ENCODE measurements around the gene HDAC11.
"Not testable (repeated sequence)": the region's sequence is repeated elsewhere in the genome, so short reads cannot be mapped to it uniquely, and the experiment has no call there.

HDAC11 gene

DNA sequence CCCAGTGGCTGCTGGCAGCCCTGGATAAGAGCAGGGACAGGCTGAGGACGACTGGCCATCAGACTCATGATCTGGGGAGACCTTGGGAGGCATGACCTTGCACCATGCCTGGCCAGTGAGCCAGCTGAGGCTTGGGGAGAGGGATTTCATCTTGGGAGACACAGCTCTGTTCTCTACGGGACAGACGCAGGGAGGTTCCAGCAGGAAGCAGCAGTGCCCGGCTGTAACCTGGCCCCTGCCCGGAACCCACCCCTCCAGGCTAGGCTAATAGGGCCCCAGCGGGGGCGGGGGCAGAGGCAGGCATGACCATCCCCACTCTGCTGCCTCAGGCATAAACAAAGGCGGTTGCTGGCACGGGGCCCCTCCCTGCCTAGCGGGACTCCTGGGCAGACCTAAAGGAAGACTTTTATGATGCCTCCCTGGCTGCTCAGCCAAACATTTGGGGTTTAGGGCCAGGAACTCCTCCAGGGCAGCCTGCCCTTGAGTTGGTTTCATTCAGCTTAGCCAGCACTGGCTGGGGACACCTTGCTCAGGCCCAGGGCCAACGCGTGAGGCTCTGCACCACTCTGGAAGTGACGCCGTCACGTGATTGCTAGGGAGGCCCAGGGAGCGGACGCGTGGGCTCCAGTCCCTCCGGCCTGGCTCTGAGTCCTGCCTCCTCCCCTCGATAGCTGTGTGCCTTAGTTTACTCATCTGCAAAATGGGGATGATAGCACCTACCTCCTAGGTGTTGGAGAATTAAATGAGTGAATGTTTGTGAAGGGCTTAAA lies 27.6 kb downstream of the HDAC11 start:
- DNase-seq (ENCODE audit: low spot score) = no peak

- DNase-seq (ENCODE audit: low spot score) = no peak
Measured at GRCh38 chr3:13508496-13508895, 28.4 kb downstream of the HDAC11 start.

DNA sequence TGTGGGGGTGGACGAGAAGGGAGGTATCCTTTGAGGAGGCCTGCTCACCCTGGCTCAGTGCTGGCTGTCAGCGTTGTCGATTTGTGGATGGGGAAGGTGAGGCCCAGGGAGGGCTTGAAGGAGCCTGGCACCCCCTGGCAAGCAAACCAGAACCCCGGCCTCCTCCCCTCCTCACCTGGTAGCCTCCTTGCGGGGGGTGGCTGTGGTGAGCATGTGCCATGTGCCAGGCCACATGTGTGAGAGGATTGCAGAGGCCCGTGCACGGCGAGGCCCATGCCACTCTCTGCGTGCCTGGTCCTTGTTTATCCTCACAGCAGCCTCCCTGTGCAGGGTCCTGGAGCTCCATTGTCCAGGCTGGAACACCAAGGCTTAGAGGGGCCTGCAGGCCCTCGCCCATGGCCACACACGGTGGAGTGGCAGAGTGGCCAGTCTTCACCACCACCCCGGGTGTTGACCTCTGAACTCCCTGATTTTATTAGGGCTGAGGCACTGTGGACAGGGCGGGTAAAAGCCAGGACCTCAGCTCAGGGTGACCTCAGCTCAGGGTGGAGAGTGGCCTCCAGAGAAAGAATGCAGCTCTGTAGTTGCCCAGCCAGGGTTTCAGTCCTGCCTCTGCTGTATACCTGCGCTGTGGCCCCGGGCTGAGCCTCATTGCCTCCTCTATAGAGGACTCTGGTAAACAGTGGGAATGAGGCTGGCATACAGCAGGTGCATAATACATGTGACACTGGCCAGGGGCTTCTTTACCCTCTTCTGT lies 29.1 kb downstream of the HDAC11 start:
- DNase-seq (ENCODE audit: low spot score) = no peak

DNA sequence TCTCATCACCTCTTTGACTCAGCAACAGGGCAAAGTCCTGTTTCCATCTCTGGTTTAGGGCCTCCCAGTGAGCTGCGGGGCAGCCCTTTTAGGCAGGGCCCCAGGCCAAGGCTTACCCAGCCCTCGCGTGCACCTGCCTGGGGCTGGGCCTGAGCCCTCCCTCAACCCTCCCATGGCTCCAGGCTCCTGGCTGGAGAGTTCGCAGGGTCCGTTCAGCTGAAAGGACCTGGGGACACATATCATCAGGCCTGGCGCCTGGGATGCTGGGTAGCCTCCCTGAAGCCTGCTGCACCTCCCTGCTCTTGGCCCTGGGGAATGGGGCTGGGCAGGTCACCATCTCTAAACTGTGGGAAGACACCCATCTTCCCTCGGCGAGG lies 29.7 kb downstream of the HDAC11 start:
- no peak for DNase-seq (ENCODE audit: low spot score)

DNA sequence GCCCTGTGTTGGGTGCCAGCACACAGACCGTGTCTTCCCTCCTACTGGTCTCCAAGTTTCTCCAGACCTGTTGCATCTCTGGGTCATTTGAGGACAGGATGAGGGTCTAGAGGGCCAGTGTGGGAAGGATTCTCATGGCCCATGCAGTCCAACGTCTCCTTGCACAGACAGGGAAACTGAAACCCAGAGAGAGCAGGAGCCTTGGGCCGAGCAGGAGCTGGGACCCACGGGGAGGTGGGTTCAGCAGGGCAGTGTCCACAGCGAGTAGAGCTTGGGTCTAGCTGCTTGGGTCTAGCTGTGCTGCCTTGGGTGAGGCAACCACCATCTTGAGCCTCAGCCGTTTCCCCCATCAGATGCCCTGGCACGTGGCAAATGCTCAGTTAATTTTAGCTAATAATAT lies 32.3 kb downstream of the HDAC11 start:
- DNase-seq (ENCODE audit: low spot score) = no peak

GRCh38 chr3:13513051-13513912 lies 33.2 kb downstream of the HDAC11 start:
- no peak for DNase-seq (ENCODE audit: low spot score)

DNA sequence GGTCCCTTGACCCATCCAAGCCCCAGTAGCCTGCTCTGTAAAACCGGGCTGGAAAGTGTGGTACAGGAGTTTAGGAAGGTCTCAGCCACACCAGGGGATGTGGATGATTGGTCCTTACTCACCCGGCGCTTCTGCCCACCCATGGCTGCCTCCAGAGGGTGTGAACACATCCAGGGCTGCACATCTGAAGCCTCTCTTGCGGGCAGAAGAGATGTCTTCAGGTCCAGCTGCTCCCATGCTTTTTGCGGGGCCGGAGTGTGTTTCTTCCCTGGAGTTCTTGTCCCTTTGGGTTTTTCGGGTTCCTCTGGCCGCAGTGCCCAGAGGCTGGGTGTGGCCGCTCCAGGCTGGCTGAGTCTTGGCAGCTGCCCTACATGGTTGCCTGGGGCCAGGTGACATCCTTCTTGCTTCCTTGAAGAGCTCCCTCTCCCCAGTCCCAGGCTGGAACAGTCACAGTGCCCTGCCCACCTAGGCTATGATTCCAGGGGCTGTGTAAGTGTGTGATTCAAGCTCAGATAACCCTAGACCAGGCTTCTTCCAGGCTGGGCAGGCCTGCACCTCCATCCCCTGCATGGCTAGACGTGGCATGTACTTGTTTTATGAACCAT lies 33.9 kb downstream of the HDAC11 start:
- no peak for DNase-seq (ENCODE audit: low spot score)

- DNase-seq (ENCODE audit: low spot score) = no peak
Measured at GRCh38 chr3:13514639-13515435, 34.7 kb downstream of the HDAC11 start.

DNA sequence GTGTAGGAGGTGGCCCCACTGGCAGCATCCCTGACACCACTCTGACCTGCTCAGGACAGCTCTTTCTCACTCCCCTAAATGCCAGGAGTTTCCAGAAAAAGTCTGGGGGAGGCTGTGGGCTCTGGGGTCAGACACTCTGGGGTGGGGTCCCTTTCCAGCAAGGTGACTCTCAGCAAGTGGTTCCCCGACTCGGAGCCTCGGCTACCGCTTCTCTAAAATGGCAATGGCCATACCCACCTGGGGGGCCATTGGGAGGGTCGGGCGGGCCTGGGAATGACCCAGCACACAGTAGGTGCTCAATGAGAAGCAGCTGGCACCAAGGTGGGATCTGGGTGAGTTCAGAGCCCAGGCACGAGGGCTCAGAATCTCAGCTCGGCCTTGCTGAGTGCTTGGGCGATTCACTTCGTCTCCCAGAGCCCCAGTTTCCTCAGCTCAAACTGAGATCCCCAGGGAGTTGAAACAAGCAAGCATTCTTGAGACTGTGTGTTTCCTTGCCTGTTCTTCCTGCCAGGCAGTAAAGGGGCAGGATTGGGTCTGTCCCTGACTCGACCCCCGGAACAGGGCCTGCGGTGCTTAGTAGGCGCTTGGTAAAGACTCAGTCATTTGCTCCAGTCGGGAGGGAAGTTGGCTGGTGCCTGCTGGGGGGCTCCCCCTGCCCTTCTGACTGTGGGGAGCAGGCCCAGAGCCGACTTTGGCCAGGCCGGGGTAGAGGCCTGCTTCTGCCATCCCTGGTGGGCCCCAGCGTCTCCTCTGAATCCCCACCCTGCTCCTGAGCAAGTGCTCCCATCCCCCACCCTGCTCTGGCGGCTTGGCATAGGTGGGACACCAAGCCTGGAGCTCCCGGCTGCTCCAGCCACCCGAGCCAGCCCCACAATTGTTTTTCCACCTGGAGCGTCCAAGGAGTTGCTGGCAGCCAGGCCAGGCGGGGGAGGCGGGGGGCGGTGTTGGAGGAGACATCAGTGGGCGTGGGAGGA lies 36.0 kb downstream of the HDAC11 start:
- DNase-seq (ENCODE audit: low spot score) = no peak

GRCh38 chr3:13516760-13517135 lies 36.6 kb downstream of the HDAC11 start:
- DNase-seq (ENCODE audit: low spot score) = no peak

DNA sequence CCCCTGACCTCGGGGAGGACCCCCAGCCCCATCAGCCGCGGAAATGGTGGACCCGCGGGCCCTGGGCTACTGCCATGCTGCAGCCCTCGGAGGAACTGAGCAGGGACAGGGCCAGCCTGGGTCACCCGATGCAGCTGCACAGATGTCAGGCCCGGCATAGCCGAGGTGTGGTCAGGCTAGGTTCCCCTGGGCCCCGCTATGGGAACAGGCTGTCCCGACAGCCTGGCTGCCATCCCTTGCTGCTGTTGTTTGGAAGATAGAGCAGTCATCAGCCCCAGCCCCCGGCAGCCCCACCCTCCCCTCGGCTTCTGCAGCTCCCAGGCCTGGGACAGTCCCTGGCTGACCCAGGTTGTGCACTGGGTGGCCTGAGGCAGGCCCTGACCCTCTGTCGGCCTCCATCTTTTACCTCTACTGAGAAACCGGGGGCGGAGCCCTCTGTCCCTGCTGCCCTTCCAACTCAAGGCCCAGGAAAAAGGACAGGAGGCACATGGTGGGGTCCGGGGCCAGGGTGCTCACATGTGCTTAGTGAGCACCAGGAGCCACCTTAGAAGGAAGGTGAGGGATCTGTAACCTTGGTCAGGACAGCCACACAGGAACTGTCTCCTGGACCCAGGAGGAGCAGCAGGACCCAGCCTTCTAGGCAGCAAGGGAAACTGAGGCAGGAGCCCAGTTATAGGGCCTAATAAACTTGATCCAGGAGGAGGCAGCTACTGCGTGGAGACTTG lies 37.3 kb downstream of the HDAC11 start:
- no peak for DNase-seq (ENCODE audit: low spot score)

DNA sequence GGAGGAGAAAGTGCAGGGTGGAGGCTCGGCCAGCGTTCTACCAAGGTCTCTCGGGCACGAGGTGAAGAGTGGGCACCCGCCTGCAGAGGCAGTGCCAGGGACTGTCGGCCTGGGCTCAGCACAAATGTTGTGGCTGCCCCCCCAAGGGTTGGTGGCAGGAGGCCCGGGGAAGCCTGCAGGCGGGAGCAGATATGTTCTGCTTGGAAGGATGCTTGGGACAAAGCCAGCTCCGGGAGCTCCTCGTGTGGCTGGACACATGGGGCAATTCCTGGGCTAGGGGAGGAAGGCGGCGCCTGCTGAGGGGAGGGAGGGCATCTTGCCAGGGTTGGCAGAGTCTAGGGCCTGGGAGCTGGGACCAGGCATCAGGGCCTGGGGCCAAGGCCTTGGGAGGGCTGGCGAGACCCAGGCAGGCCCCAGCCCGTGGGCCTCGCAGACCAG lies 38.4 kb downstream of the HDAC11 start:
- no peak for DNase-seq (ENCODE audit: low spot score)

GRCh38 chr3:13519006-13519791 lies 39.1 kb downstream of the HDAC11 start:
- no peak for DNase-seq (ENCODE audit: low spot score)

- DNase-seq (ENCODE audit: low spot score) = no peak
Measured at GRCh38 chr3:13520326-13520880, 40.3 kb downstream of the HDAC11 start.

DNA sequence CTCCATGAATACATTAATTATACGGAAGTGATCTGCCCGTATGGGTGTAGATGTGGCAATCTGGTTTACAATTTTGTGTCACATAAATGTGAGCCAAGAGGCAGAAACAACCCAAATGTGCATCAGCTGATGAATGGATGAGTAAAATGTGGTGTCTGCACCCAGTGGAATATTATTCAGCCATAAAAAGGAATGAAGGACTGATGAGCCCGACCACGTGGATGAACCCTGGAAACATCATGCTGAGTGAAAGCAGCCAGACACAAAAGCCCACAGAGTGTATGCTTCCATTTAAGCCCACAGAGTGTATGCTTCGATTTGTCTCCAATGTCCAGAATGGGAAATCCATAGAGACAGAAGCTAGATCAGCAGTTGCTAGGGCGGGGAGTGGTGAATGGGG lies 41.2 kb downstream of the HDAC11 start:
- no peak for DNase-seq (ENCODE audit: low spot score)

- DNase-seq (ENCODE audit: low spot score) = not testable (repeated sequence)
Measured at GRCh38 chr3:13521749-13522148, 41.6 kb downstream of the HDAC11 start.

DNA sequence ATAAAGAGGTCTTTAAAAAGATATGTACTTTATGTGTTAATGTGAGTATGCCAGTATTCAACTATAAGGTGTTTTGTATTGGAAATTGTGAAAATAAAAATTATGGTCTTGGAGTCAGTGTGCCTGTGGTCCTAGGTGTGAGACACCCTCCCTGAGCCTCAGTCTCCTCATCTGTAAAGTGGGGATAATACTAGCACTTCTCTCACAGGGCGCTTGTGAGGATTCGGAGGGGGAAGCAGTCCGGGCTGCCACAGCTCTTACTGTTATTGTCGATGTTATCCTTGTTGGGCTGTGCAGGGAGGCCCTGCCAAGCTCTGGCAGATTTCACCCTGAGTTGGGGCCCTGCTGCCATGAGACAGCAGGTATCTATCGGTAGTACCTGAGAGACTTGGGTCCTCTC lies 42.1 kb downstream of the HDAC11 start:
- DNase-seq (ENCODE audit: low spot score) = no peak

DNA sequence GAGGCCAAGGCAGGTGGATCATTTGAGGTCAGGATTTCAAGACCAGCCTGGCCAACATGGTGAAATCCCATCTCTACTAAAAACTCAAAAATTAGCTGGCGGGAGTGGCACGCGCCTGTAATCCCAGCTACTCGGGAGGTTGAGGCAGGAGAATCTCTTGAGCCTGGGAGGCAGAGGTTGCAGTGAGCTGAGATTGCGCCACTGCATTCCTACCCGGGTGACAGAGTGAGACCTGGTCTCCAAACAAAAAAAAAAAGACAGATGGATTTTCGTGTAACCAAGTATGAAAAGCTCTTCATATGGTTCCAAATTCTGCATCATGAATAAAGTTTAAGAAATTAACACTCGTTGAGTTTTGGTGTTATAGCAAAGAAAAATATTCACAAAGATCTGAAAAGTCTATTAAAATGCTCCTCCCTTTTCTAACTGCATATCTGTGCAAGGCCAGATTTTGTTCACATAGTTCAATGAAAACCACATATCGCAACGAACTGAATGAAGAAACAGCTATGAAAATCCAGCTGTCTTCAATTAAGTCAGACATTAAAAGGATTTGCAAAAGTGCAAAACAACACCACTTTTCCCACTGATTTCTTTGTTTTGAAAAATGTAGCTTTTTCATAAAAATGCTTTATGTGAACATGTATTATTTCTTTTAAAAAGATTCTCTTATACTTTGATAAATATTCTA lies 45.0 kb downstream of the HDAC11 start:
- DNase-seq (ENCODE audit: low spot score) = no peak
